HG02970 (cell line): Measurements from ENCODE around the gene IGF2R.
"Not testable (repeated sequence)": the region's sequence is repeated elsewhere in the genome, so short reads cannot be mapped to it uniquely, and the experiment has no call there.

Experiments used
- ATAC-seq: cut with Tn5 transposase; IDR thresholded peaks from one replicate; pipeline ENCODE4 v1.9.1; 2021; ENCODE audit warnings: mild to moderate bottlenecking, moderate library complexity, moderate number of reproducible peaks; ENCODE audit not compliant: unreplicated experiment, low FRiP score

Gene IGF2R, protein sequence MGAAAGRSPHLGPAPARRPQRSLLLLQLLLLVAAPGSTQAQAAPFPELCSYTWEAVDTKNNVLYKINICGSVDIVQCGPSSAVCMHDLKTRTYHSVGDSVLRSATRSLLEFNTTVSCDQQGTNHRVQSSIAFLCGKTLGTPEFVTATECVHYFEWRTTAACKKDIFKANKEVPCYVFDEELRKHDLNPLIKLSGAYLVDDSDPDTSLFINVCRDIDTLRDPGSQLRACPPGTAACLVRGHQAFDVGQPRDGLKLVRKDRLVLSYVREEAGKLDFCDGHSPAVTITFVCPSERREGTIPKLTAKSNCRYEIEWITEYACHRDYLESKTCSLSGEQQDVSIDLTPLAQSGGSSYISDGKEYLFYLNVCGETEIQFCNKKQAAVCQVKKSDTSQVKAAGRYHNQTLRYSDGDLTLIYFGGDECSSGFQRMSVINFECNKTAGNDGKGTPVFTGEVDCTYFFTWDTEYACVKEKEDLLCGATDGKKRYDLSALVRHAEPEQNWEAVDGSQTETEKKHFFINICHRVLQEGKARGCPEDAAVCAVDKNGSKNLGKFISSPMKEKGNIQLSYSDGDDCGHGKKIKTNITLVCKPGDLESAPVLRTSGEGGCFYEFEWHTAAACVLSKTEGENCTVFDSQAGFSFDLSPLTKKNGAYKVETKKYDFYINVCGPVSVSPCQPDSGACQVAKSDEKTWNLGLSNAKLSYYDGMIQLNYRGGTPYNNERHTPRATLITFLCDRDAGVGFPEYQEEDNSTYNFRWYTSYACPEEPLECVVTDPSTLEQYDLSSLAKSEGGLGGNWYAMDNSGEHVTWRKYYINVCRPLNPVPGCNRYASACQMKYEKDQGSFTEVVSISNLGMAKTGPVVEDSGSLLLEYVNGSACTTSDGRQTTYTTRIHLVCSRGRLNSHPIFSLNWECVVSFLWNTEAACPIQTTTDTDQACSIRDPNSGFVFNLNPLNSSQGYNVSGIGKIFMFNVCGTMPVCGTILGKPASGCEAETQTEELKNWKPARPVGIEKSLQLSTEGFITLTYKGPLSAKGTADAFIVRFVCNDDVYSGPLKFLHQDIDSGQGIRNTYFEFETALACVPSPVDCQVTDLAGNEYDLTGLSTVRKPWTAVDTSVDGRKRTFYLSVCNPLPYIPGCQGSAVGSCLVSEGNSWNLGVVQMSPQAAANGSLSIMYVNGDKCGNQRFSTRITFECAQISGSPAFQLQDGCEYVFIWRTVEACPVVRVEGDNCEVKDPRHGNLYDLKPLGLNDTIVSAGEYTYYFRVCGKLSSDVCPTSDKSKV (N-terminal part only)

DNA sequence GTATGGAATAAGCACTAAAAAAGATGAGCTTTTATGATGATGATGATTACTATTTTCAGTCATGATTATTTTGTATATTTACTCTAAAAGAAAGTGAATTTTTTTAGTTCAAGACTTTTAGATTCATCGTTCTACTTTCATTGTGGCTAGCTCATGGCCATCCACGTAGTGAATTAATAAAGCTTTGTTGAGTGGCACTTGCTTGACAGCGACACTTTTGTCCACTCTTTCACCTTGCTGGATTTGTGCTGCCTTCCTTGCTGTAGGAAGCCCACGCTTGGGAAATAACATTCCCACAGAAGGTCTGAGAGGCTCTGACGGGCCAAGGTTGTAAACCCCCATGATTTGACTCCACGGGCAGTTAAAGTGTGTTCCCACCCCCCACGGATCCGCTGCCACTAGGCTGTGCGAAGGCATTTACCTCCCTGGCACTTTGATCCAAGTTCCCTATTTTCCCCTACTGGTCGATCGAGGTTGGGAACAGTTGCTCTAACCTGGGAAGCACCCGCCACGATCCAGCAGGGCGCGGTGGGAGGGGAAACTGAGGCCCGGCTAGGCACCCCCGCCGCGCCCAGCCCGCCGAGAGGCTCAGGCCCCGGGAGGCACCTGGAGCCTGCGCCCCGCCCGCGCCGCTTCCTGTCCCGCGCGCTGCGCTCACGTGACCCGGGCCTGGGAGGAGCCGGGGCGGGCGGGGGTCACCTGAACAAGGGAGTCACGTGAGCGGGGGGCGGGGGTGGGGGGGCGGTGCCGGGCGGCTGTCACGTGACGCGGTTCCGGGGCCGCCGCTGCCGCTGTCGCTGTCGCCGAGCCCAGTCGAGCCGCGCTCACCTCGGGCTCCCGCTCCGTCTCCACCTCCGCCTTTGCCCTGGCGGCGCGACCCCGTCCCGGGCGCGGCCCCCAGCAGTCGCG, at the start of gene IGF2R:
Gene IGF2R, plus strand, starts transcription at position 788 of the 909 bp plus-strand sequence. CDS start 165 bp downstream, outside the sequence.
- peak; percentile 94 for ATAC-seq

DNA sequence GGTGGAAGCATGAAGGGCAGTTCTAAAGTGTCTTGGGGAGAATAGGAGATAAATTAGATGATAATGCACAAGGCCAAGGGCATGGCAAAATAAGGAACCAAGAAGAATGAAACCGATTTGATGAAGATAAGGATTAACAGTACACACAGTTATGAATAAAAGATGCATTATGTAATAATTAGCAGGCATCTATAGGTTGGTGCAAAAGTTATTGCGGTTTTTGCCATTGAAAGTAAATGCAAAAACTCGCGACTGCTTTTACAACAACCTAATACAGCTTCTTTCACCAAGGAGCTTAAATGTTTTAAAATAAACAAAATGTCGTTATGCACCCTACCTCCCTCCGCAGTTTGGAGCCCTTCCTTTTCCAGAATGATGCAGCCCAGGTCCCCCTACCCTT, 49.1 kb upstream of the IGF2R start:
- ATAC-seq = no peak

DNA sequence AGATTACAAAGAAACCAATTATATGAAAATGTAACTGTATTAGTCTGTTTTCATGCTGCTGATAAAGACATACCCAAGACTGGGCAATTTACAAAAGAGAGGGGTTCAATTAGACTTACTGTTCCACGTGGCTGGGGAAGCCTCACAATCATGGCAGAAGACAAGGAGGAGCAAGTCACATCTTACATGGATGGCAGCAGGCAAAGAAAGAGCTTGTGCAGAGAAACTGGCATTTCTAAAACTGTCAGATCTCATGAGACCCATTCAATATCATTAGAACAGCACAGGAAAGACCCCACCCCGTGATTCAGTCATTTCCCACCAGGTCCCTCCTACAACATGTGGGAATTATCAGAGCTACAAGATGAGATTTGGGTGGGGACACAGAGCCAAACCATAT, 44.7 kb upstream of the IGF2R start:
- not testable (repeated sequence) for ATAC-seq

DNA sequence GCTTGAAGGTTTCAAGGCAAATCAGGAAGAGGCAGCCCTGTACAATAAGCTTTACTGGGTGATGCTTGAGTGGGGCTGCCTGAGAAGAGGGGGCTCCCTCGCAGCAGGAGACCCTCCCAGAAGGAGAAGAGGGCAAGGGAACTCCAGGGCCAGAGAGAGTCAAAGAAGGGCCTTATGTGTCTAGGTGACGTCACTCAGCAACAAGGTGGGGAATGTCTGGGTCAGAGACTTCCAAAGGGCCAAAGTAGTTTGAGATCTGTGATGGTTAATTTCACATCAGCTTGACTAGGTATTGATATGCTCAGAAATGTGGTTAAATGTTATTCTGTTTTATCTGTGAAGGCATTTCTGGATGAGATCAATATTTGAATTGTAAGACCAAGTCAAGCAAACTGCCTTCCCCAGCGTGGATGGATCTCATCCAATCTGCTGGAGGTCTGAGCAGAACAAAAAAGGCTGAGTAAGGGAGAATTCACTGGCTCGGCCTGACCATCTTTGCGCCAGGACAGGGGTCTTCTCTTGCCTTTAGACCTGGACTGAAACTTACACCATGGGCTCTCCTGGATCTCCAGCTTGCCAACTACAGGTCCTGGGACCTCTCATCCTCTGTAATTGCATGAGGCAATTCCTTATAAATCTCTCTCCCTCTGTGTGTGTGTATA, 42.2 kb upstream of the IGF2R start:
- ATAC-seq = no peak

DNA sequence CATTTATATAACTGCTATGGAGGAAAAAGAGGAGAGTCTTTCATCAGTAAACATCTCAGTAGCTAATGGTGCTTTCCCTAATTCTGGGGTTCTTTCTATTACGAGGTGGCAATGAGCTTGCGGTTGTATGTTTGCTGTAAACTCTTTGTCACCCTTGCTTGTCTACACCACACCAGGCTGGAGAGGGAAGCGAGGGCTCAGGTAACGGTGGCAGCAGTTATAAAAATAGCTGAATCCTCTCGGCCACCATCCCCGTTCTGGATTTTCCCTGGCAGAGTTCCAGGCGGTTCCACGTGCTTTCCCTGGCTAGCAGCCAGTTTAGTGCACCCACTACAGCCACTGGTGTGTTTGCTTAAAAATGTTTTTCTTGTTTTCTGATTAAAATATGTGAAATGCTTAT, 39.1 kb upstream of the IGF2R start:
- no peak for ATAC-seq

DNA sequence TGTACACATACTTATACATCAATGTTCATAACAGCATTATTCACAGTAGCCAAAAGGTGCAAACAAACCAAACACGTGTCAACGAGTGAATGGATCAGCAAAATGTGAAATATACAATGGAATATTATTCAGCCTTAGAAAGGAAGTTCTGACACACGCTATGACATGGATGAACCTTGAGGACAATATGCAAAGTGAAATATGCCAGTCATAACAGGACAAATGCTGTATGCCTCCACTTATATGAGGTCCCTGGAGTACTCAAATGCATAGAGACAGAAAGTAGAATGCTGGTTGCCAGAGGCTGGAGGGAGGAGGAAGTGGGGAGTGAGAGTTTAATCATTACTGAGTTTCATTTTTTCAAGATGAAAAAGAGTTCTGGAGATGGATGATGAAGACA, 37.8 kb upstream of the IGF2R start:
- ATAC-seq = peak; percentile 88

DNA sequence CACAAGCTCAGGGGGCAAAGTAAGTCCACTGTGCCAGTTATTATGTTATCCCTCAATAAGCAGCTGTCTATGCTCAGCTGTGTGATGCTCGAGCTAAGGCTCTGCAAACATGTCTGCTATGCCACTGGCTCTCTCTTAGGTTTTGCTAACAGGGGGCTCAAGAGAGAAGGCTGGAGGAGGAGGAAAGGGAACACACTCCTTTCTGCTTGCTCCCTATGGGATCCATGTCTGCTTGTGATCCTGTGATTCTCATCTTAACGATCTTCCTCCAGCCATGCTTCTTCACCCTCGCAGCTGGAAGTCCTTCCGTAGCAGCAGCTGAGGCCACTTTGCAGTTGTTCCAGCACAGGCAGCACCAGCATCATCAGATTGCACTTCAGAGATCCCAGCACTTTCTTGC, 37.0 kb upstream of the IGF2R start:
- ATAC-seq = peak; percentile 6

DNA sequence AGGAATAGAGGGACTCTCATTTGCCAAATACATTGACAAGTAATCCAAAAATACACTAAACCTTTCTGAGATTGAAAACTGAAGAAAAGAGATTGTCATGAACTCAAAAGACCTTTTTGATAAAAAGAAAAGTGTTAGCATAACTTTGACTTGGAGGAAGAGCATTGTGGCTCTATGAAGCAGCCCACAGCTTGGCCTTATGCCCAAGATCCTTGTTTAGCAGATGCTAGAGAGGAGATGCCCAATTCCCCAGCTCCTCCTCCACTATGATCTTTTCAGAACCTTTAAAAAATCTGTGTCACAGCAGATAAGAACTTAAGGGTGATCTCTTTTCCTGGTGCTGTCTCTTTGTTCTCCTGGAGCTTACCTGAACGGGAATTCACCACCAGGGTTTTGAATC, 35.8 kb upstream of the IGF2R start:
- no peak for ATAC-seq

DNA sequence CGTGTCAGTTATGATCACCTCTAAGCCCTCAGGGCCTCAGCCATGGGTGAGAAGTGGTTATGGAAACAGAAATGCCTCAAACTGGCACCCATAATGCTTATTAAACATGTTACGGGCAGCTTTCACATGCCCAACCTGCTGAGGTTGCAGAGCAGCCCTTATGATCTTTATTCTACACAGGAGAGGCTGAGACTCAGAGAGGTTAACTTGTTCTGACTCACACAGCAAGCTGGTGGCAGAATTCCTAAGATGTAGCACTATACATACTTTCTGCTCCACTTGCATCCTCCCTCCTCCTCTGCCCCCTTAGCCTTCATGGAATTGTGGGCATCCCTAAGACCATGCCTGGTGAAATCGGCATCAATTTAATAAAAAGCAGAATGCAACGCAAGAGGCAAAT, 34.7 kb upstream of the IGF2R start:
- no peak for ATAC-seq

DNA sequence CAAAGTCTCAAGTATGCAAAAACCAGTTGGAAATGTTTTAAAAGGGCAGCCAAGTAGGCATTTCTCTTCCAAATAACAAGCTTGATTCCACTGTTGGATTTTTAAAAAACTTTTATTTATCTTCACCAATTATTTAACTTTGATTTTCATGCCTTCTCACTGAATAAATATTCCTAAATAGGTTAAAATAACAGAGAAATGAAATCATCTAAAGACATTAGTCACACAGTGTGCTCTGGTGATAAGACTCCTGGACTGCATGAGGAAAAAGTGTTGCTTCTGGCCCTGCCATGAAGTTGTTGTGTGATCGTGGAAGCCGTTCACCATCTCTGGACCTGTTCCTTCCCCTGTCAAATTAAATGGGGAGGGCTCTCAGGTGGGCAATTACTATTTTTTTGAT, 33.8 kb upstream of the IGF2R start:
- ATAC-seq = no peak

DNA sequence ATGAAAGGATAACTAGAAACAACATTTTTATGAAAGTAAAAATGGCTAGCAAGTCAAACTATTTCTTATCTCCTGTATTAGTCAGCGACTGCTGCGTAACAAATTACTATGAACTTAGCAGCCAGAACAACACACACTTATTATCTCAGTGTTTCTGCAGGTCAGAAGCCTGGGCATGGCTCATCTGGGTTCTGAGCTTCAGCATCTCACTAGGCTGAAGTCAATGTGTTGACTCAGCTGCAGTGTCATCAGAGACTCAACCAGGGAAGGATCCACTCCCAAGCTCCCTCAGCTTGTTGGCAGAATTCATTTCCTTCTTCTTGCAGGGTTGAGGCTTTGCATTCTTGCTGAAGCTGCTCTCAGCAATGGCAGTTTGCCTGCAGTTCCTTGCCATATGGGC, 33.2 kb upstream of the IGF2R start:
- no peak for ATAC-seq

DNA sequence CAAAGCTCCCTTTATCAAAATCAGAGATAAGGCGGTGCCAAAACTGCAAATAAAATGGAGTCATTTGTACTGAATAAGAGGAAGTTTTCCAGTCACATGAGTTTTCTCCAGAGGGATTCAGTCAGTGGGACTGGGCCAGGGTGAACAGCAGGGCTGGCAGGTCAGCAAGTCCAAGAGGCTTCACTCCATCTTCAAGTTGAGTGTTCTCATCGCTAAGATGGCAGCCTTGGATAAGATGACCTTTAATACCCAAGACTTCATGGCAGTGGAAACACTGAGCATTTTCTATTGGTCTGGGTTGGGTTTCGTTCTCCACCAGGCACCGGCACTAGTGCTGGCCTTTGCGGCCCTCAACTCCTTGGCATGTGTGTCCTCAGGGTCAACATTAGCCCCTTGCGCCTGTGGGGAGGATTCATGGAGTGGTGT, 29.3 kb upstream of the IGF2R start:
- no peak for ATAC-seq

DNA sequence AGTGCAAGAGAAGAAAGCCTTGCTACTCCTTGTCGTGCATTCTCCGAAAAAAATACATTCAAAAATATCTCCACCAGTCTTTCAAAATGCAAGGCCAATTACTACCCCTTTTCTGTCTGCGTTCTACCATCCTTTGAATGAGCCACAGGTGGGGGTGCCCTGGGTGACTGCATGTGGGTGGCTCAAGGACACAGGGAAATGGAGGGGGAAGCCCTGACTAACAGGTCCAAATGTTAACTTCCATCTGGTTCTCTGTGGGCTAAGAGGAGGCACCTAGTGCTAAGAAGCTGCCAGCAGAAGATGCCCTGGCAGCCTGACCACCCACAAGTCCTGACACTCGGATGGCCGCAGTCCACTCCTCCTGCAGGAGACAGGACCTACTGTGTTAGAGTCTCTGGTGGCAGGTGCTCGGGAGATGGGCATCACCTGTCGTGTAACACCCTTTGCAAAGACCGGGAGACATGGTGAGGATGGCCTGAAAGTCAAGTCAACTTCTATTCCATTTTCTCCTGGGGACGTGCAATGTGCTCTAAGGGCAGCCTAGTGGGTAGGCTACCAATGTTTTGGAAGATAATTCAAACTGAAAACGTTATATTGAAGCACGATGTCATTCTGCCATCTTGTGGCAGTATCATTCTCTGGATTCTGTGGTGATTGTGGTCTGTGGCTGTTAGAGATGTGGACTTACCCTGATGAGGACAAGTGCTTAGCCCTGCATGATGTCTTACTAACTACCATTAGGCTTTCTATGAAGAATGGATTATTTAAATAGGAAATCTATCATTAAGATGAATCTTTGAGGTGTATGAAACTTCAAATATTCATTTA, 27.4 kb upstream of the IGF2R start:
- no peak for ATAC-seq

DNA sequence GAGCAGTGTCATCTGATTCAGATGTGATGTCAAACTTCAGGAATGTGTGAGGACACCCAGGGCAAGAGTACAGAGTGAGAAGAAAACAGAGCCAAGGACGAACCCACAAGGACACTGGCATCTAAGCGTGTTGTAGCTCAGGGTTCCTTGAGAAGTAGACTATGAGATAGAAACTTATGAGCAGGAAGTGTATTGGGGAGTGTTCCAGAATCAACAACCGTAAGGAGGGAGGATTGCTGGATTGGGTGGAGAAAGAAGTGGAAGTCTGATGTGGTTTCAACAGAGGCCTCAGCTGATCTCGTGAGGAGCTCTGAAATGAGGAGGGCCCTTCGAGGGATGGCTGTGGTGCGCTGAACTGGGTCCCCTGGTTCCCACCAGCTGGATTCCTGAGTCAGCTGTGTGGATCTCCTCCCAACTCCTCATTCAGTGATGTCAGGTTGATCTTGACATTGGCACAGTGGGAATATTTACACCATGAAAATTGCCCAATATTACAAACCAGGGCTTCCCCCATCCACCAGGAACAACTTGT, 25.7 kb upstream of the IGF2R start:
- no peak for ATAC-seq

DNA sequence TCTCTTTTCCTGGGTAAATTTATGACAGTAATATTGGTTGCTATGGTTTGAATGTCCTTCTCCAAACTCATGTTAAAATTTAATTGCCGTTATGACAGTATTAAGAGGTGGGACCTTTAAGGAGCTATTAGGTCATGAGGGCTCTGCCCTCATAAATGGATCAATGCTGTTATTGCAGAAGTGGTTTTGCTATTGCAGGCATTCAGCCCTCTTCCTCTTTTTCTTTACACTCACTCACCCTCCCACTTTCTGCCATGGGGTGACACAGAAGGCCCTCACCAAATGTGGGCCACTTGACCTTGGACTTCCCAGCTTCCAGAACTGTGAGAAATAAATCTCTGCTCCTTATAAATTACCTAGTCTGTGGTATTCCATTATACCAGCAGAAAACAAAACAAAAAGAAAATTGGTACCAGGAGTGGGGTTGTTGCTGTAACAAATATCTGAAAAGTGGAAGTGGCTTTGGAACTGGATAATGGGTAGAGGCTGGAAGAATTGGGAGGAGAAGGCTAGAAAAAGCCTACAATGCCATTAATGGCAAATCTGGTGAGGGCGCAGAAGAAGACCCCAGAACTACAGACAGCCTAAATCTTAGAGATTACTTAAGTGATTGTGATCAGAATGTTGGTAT, 24.8 kb upstream of the IGF2R start:
- no peak for ATAC-seq

DNA sequence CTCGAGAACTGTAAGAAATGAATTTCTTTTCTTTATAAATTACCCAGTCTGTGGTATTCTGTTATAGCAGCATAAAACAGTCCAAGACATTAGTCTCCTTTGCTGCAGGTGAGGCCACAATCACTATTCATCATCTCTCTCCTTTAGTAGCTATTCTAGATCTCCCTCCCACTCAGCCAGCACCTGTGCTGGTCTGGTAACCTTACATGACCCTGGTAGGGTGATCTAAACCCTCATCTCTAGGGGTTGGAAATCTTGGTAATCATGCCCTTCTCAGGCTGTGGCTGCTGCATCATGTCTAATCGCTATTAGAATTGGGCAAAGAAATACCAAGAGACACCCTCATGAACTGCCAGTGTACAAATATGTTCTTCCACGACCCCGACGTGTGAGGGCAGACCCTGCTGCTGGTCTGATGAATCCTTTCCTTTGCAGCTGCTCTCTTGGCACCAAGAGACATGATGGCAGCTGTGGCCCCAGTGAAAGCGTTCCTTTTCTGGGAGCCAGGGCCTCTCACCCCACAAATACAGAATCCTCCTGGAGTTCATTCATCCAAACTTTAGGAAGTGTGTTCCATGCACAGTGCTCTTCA, 23.0 kb upstream of the IGF2R start:
- ATAC-seq = no peak

DNA sequence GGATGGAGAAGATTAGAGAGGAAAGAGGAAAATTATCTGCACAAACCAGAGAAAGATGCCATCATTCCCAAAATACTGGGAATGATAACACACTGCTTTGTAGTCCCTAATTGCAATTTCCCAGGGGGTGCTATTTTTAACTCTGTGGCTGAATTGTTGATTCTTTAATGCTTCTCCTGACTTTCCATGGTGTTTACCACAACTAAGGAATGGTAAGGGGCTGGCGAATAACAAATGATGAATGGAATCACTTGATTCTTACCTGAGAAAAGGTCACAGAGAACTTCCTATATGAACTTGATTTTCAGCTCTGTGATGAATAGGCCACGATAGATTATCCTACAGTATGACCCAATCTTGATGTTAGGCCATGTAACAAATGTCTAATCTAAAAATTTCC, 22.0 kb upstream of the IGF2R start:
- ATAC-seq = no peak
